HL-60 (cell line): ENCODE measurements around the gene ITGB2.

Experiments used
- CTCF ChIP-seq: IDR thresholded peaks from one replicate; pipeline ENCODE4 v1.5.1; 2011; ENCODE audit warnings: low read length, control low read depth, inconsistent platforms; ENCODE audit not compliant: insufficient read depth
- GABPA ChIP-seq: IDR thresholded peaks from 2 replicates; pipeline ENCODE4 v1.6.1; 2012; ENCODE audit warnings: low read depth
- POLR2AphosphoS5 ChIP-seq: IDR thresholded peaks from 2 replicates; pipeline ENCODE4 v1.6.1; 2012; ENCODE audit warnings: low read depth
- REST ChIP-seq: IDR thresholded peaks from 2 replicates; pipeline ENCODE4 v1.6.1; 2012; ENCODE audit warnings: low read depth; ENCODE audit not compliant: insufficient replicate concordance
- SPI1 ChIP-seq: IDR thresholded peaks from 2 replicates; pipeline ENCODE4 v1.6.1; 2012; ENCODE audit warnings: low read depth, mild to moderate bottlenecking, borderline replicate concordance

GRCh38 chr21:44909719-44910118 lies 11.0 kb downstream of the ITGB2 start:
- TF ChIP-seq CTCF, result no peak
- no peak for TF ChIP-seq REST
- no peak for TF ChIP-seq POLR2AphosphoS5
- no peak for TF ChIP-seq GABPA
- no peak for TF ChIP-seq SPI1
